ENCODE results near the gene NMNAT2. TPM values are rescaled to one million over a fixed set of nuclear protein-coding genes. Genes with fewer than 3 reads are reported as not detected.

NMNAT2 gene
- total and polyA plus RNA-seq, 4 donors, result 0.10 to 1.1 (median 0.94) TPM

DNA sequence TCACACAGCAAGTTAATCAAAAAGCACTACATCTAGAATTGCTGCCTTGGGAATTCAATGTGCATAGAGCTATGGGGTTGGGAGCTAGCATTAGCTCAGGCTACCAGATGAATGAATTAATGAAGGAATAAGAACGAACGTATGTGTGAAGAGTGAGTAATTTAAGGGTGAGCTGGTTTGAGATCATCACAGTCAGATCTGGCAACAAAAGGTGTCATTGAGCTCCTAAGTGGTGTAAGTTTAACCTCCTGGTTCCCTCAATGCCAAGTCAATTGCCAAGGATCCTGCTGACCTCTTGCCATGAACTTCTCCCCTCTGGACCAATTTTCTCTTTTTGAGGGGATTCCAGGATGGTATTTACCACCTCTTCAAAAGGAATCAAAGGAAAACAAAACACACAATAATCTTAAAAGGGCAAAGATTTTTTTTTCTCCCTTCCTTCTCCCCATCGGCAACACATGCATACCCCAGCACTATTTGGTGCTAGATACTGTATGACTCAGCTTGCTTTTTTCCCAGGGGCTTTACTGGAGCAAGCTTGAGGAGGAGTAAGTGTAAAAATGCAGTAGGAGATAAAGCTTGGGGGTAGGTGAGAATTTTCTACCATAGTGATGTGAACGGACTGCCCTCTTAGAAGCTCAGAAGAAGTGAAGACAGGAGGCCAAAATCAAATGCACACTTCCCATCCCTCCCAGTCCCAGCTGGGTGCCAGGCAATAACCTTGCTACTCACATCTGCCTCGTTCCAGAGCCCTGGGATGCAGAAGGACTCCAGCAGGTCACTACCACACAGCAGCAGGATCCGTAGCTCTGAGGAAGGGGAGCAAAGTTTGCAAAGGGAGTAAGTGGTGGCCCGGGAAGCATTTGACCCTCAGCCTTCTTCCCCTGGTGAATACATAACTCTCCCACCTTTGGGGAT lies 140.1 kb downstream of the NMNAT2 start:
- Histone ChIP-seq H3K9ac (ENCODE audit: insufficient read depth in 1 of 2, low read length in 2 of 2) (no peak overlapping the region), H3K9me3 (ENCODE audit: control insufficient read depth in 4 of 4, insufficient read depth in 3 of 4, low read length in 3 of 4) (no peaks in the 10 kb centered on the region), H3K4me3 (no peak overlapping the region), H3K4me1 (ENCODE audit: control insufficient read depth in 5 of 5, insufficient read depth in 5 of 5, low read length in 5 of 5) (peaks cover 0 to 24% (median 0%) of the 10 kb centered on the region in 5 donors), H3K27me3 (ENCODE audit: control insufficient read depth in 3 of 3, insufficient read depth in 3 of 3, low read length in 2 of 3) (no peaks in the 10 kb centered on the region), H3K27ac (ENCODE audit: low read depth in 1 of 2, low read length in 1 of 2) (no peak overlapping the region), H3K36me3 (ENCODE audit: control insufficient read depth in 4 of 4, insufficient read depth in 4 of 4, low read length in 4 of 4) (no peaks in the 10 kb centered on the region)
- DNase-seq, result no peak
- WGBS, 2 donors, result 76 to 96% methylated on average over 7 of the region's 7 CpGs
- no peak for ATAC-seq (ENCODE audit: insufficient read depth, low FRiP score)
- TF ChIP-seq, protein P1, sequence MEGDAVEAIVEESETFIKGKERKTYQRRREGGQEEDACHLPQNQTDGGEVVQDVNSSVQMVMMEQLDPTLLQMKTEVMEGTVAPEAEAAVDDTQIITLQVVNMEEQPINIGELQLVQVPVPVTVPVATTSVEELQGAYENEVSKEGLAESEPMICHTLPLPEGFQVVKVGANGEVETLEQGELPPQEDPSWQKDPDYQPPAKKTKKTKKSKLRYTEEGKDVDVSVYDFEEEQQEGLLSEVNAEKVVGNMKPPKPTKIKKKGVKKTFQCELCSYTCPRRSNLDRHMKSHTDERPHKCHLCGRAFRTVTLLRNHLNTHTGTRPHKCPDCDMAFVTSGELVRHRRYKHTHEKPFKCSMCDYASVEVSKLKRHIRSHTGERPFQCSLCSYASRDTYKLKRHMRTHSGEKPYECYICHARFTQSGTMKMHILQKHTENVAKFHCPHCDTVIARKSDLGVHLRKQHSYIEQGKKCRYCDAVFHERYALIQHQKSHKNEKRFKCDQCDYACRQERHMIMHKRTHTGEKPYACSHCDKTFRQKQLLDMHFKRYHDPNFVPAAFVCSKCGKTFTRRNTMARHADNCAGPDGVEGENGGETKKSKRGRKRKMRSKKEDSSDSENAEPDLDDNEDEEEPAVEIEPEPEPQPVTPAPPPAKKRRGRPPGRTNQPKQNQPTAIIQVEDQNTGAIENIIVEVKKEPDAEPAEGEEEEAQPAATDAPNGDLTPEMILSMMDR (IDR thresholded peaks at IDR 0.05; ENCODE audit: control extremely low read depth, extremely low read depth), result no peak

DNA sequence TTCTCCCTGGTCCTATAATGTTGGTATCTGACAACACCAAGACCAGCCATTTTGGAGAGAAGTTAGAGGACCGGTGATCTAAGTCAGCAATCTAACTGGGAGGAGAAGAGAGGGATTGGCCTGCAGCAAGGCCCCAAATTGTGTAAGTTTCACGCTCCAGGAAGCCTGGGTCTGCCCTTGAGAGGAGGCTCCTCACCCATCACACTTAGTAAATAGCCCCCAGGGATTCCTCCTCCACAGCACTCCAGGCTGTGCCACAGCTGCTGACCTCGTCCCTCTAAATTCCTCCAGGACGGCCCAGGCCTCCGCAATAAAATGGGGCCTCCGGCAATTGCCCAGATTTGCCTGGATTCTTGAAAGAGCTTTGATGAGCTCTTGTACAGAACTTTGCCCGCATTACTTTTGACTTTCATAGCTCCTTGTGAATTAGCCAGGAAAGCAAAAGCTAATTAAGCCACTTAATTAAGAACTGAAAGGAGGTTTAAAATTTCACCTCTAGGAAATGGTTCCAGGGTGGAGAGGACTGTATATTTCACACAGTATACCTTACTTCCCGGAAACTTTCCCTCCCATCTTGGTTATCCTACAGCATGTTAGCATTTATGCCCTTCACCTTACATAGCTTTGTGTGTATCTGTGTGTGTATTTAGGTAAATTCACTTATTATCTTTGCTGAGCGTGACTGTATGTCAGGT lies 141.6 kb downstream of the NMNAT2 start:
- WGBS, 2 donors, result 90 to 92% methylated on average over 9 of the region's 9 CpGs
- DNase-seq (no peak), ATAC-seq (ENCODE audit: insufficient read depth, low FRiP score) (no peak)
- Histone ChIP-seq H3K9me3 (ENCODE audit: control insufficient read depth in 4 of 4, insufficient read depth in 3 of 4, low read length in 3 of 4) (no peaks in the 10 kb centered on the region), H3K36me3 (ENCODE audit: control insufficient read depth in 4 of 4, insufficient read depth in 4 of 4, low read length in 4 of 4) (no peaks in the 10 kb centered on the region), H3K27me3 (ENCODE audit: control insufficient read depth in 3 of 3, insufficient read depth in 3 of 3, low read length in 2 of 3) (no peaks in the 10 kb centered on the region), H3K27ac (ENCODE audit: low read depth in 1 of 2, low read length in 1 of 2) (no peak overlapping the region), H3K4me1 (ENCODE audit: control insufficient read depth in 5 of 5, insufficient read depth in 5 of 5, low read length in 5 of 5) (peaks cover 0 to 18% (median 0%) of the 10 kb centered on the region in 5 donors), H3K9ac (ENCODE audit: insufficient read depth in 1 of 2, low read length in 2 of 2) (no peak overlapping the region), H3K4me3 (no peak overlapping the region)
- TF ChIP-seq, protein P1 (IDR thresholded peaks at IDR 0.05; ENCODE audit: control extremely low read depth, extremely low read depth), result no peak

DNA sequence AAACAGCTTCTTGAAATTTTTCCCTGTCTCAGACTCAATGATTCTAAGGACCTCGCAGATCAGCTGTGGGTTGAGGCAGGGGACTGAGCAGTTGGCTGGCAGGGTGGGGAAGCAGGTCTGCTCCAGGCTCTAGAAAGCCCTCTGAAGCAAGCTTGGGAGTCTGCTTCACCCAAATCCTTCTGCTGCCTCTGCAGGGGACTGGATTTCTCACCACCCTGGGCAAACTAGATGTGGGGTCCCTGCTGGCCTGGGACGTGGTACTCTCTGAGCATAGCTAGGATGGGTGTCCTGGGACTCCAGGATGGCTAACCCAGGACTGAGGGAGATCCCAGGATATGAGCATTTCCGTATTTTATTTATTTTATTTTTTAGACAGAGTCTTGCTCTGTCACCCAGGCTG lies 142.9 kb downstream of the NMNAT2 start:
- Histone ChIP-seq H3K9ac (ENCODE audit: insufficient read depth in 1 of 2, low read length in 2 of 2) (no peak overlapping the region), H3K9me3 (ENCODE audit: control insufficient read depth in 4 of 4, insufficient read depth in 3 of 4, low read length in 3 of 4) (no peaks in the 10 kb centered on the region), H3K36me3 (ENCODE audit: control insufficient read depth in 4 of 4, insufficient read depth in 4 of 4, low read length in 4 of 4) (no peaks in the 10 kb centered on the region), H3K27ac (ENCODE audit: low read depth in 1 of 2, low read length in 1 of 2) (no peak overlapping the region), H3K27me3 (ENCODE audit: control insufficient read depth in 3 of 3, insufficient read depth in 3 of 3, low read length in 2 of 3) (no peaks in the 10 kb centered on the region), H3K4me1 (ENCODE audit: control insufficient read depth in 5 of 5, insufficient read depth in 5 of 5, low read length in 5 of 5) (peaks cover 0 to 14% (median 7%) of the 10 kb centered on the region in 5 donors), H3K4me3 (no peak overlapping the region)
- no peak for ATAC-seq (ENCODE audit: insufficient read depth, low FRiP score)
- TF ChIP-seq, protein P1 (IDR thresholded peaks at IDR 0.05; ENCODE audit: control extremely low read depth, extremely low read depth), result no peak
- 92 to 94% methylated on average over 3 of the region's 3 CpGs for WGBS, 2 donors
- DNase-seq, result no peak

All from lung (tissue), 12 donors.